Loucy (cell line): ENCODE data around the gene RAB6C.
"Not testable (repeated sequence)": the region's sequence is repeated elsewhere in the genome, so short reads cannot be mapped to it uniquely, and the experiment has no call there.

ENCODE experiments used
- H2AFZ ChIP-seq: fragments of 200-600 bp; sonication (generic); 2 replicates; pipeline ENCODE4 v1.6.0; 2016; ENCODE audit warnings: antibody characterized with exemption, mild to moderate bottlenecking, low read length, moderate library complexity
- H3F3A ChIP-seq: fragments of 200-600 bp; 2 replicates; pipeline ENCODE4 v1.6.0; 2016; ENCODE audit warnings: antibody characterized with exemption, low read depth, mild to moderate bottlenecking
- H3K27me3 ChIP-seq: fragments of 200-600 bp; sonication (generic); 2 replicates; pipeline ENCODE4 v1.6.1; 2014; ENCODE audit warnings: low read length, mild to moderate bottlenecking; ENCODE audit not compliant: insufficient read depth, poor library complexity, severe bottlenecking
- H3K36me3 ChIP-seq: fragments of 200-600 bp; sonication (generic); 2 replicates; pipeline ENCODE4 v1.6.1; 2016; ENCODE audit warnings: low read length; ENCODE audit not compliant: insufficient read depth
- H3K4me1 ChIP-seq: fragments of 200-600 bp; sonication (generic); 2 replicates; pipeline ENCODE4 v1.5.1; 2014; ENCODE audit warnings: low read length, mild to moderate bottlenecking; ENCODE audit not compliant: insufficient read depth, poor library complexity, severe bottlenecking
- H3K4me2 ChIP-seq: fragments of 200-600 bp; sonication (generic); 2 replicates; pipeline ENCODE4 v1.6.0; 2014; ENCODE audit warnings: antibody characterized with exemption, low read length, low read depth, mild to moderate bottlenecking; ENCODE audit not compliant: poor library complexity, severe bottlenecking
- H3K4me3 ChIP-seq: fragments of 200-600 bp; sonication (generic); 2 replicates; pipeline ENCODE4 v1.5.1; 2014; ENCODE audit warnings: low read length, mild to moderate bottlenecking, mixed read lengths; ENCODE audit not compliant: poor library complexity, severe bottlenecking
- H3K79me2 ChIP-seq: fragments of 200-600 bp; sonication (generic); 2 replicates; pipeline ENCODE4 v1.6.1; 2014; ENCODE audit warnings: low read length; ENCODE audit not compliant: insufficient read depth
- H3K9ac ChIP-seq: fragments of 200-600 bp; sonication (generic); 2 replicates; pipeline ENCODE4 v1.6.0; 2014; ENCODE audit warnings: mild to moderate bottlenecking, low read depth, low read length, moderate library complexity; ENCODE audit not compliant: poor library complexity, severe bottlenecking
- H3K9me2 ChIP-seq: fragments of 200-600 bp; sonication (generic); replicated peaks from 2 replicates; pipeline ENCODE4 v1.6.1; 2016; ENCODE audit warnings: low read depth, low read length, mixed read lengths
- H3K9me3 ChIP-seq: fragments of 200-600 bp; sonication (generic); 2 replicates; pipeline ENCODE4 v1.6.1; 2014; ENCODE audit warnings: mild to moderate bottlenecking, antibody characterized with exemption, low read length, low read depth; ENCODE audit not compliant: insufficient read depth
- H4K20me1 ChIP-seq: fragments of 200-600 bp; sonication (generic); 2 replicates; pipeline ENCODE4 v1.6.0; 2014; ENCODE audit warnings: antibody characterized with exemption, low read length, mild to moderate bottlenecking; ENCODE audit not compliant: insufficient read depth, poor library complexity, severe bottlenecking
- CTCF ChIP-seq: fragments of 200-600 bp; sonication (generic); conservative IDR thresholded peaks from 2 replicates; pipeline ENCODE4 v1.5.1; 2014; ENCODE audit warnings: mild to moderate bottlenecking, antibody characterized with exemption, low read length
- EZH2phosphoT487 ChIP-seq: fragments of 200-600 bp; IDR thresholded peaks from 2 replicates; pipeline ENCODE4 v1.6.1; 2018; ENCODE audit warnings: antibody characterized with exemption, mild to moderate bottlenecking, moderate library complexity, borderline replicate concordance

Gene RAB6C

GRCh38 chr2:130019402-130019801, 39.9 kb downstream of the RAB6C start:
- Histone ChIP-seq H3K9me2 (no peaks in the 10 kb centered on the region), H2AFZ (no peak overlapping the region), H3K27me3 (no peaks in the 10 kb centered on the region), H3K4me2 (no peak overlapping the region), H4K20me1 (no peaks in the 10 kb centered on the region), H3K4me3 (no peak overlapping the region), H3K79me2 (no peaks in the 10 kb centered on the region), H3K4me1 (no peaks in the 10 kb centered on the region), H3K36me3 (no peaks in the 10 kb centered on the region), H3F3A (no peaks in the 10 kb centered on the region), H3K9me3 (no peaks in the 10 kb centered on the region; the same call in 1 of the 2 replicates), H3K9ac (no peak overlapping the region)
- TF ChIP-seq EZH2phosphoT487 (no peak), CTCF (no peak)

GRCh38 chr2:130020069-130020468, 40.6 kb downstream of the RAB6C start:
- not testable (repeated sequence) for H3K9me2 ChIP-seq, H3K36me3 ChIP-seq, H3K4me2 ChIP-seq, H3K4me3 ChIP-seq, H3K4me1 ChIP-seq, H3K9ac ChIP-seq, H3K27me3 ChIP-seq, H3K9me3 ChIP-seq, H2AFZ ChIP-seq, H3K79me2 ChIP-seq, H4K20me1 ChIP-seq, H3F3A ChIP-seq

GRCh38 chr2:130025931-130026330, 46.5 kb downstream of the RAB6C start:
- H4K20me1 ChIP-seq, H3K4me3 ChIP-seq, H3F3A ChIP-seq, H3K27me3 ChIP-seq, H3K36me3 ChIP-seq, H3K9ac ChIP-seq, H3K4me2 ChIP-seq, H3K79me2 ChIP-seq, H3K4me1 ChIP-seq, H3K9me3 ChIP-seq, H2AFZ ChIP-seq, H3K9me2 ChIP-seq: not testable (repeated sequence)
